BLaER1 (cell line): ENCODE measurements around the gene F7.

ENCODE experiments used
- H3K27ac ChIP-seq: shearing (Covaris generic); formaldehyde crosslinking; 2 replicates; pipeline ENCODE4 v1.8.1; 2022
- H3K27me3 ChIP-seq: shearing (Covaris generic); formaldehyde crosslinking; 2 replicates; pipeline ENCODE4 v1.8.1; 2022
- H3K36me3 ChIP-seq: shearing (Covaris generic); formaldehyde crosslinking; 2 replicates; pipeline ENCODE4 v1.8.1; 2022
- H3K4me1 ChIP-seq: shearing (Covaris generic); formaldehyde crosslinking; 2 replicates; pipeline ENCODE4 v1.8.1; 2022
- H3K4me2 ChIP-seq: shearing (Covaris generic); formaldehyde crosslinking; 2 replicates; pipeline ENCODE4 v1.8.1; 2022
- H3K4me3 ChIP-seq: shearing (Covaris generic); formaldehyde crosslinking; 2 replicates; pipeline ENCODE4 v1.8.1; 2022
- H3K9ac ChIP-seq: shearing (Covaris generic); formaldehyde crosslinking; 2 replicates; pipeline ENCODE4 v1.8.1; 2022
- H3K9me3 ChIP-seq: shearing (Covaris generic); formaldehyde crosslinking; 2 replicates; pipeline ENCODE4 v1.8.1; 2022
- H4K20me1 ChIP-seq: shearing (Covaris generic); formaldehyde crosslinking; 2 replicates; pipeline ENCODE4 v1.8.1; 2022
- Cebpa-rat ChIP-seq: shearing (Covaris generic); IDR thresholded peaks from 2 replicates; pipeline ENCODE4 v1.8.1; 2022

F7 gene

GRCh38 chr13:113137691-113138298 is 32.2 kb downstream of the F7 start:
- no peak for TF ChIP-seq Cebpa-rat
- no peaks in the 10 kb centered on the region for H4K20me1 ChIP-seq
- no peak overlapping the region for H3K9ac ChIP-seq
- H3K36me3 ChIP-seq = no peaks in the 10 kb centered on the region
- H3K4me3 ChIP-seq = no peak overlapping the region
- H3K4me2 ChIP-seq = no peak overlapping the region
- H3K27ac ChIP-seq = no peak overlapping the region
- no peaks in the 10 kb centered on the region for H3K27me3 ChIP-seq
- no peaks in the 10 kb centered on the region for H3K9me3 ChIP-seq
- no peaks in the 10 kb centered on the region for H3K4me1 ChIP-seq

- H4K20me1 ChIP-seq = no peaks in the 10 kb centered on the region
- H3K4me2 ChIP-seq = no peak overlapping the region
- no peaks in the 10 kb centered on the region for H3K4me1 ChIP-seq
- TF ChIP-seq Cebpa-rat = no peak
- H3K9ac ChIP-seq = no peak overlapping the region
- no peaks in the 10 kb centered on the region for H3K9me3 ChIP-seq
- no peaks in the 10 kb centered on the region for H3K27me3 ChIP-seq
- H3K4me3 ChIP-seq = no peak overlapping the region
- no peak overlapping the region for H3K27ac ChIP-seq
- no peaks in the 10 kb centered on the region for H3K36me3 ChIP-seq
These were observed 33.4 kb downstream of the F7 start for GRCh38 chr13:113138792-113139551.

GRCh38 chr13:113139577-113139976 is 34.0 kb downstream of the F7 start:
- Histone ChIP-seq H3K4me2 (no peak overlapping the region), H3K27me3 (no peaks in the 10 kb centered on the region), H3K36me3 (no peaks in the 10 kb centered on the region), H3K9me3 (no peaks in the 10 kb centered on the region), H4K20me1 (no peaks in the 10 kb centered on the region), H3K4me3 (no peak overlapping the region), H3K27ac (no peak overlapping the region), H3K9ac (no peak overlapping the region), H3K4me1 (no peaks in the 10 kb centered on the region)
- no peak for TF ChIP-seq Cebpa-rat

GRCh38 chr13:113140677-113141600 is 35.3 kb downstream of the F7 start:
- no peak for TF ChIP-seq Cebpa-rat
- Histone ChIP-seq H3K36me3 (no peaks in the 10 kb centered on the region), H3K9me3 (no peaks in the 10 kb centered on the region), H3K27me3 (no peaks in the 10 kb centered on the region), H4K20me1 (no peaks in the 10 kb centered on the region), H3K9ac (no peak overlapping the region), H3K4me1 (no peaks in the 10 kb centered on the region), H3K27ac (no peak overlapping the region), H3K4me2 (no peak overlapping the region), H3K4me3 (no peak overlapping the region)

- H3K9me3 ChIP-seq = no peaks in the 10 kb centered on the region
- no peak overlapping the region for H3K4me2 ChIP-seq
- no peaks in the 10 kb centered on the region; the same call in 1 of the 2 replicates for H3K4me1 ChIP-seq
- no peak for TF ChIP-seq Cebpa-rat
- no peak overlapping the region for H3K4me3 ChIP-seq
- no peaks in the 10 kb centered on the region for H3K36me3 ChIP-seq
- no peak overlapping the region for H3K9ac ChIP-seq
- no peak overlapping the region for H3K27ac ChIP-seq
- no peaks in the 10 kb centered on the region for H3K27me3 ChIP-seq
- H4K20me1 ChIP-seq = no peaks in the 10 kb centered on the region
These were observed 36.0 kb downstream of the F7 start for GRCh38 chr13:113141601-113141970.

GRCh38 chr13:113142876-113143275 is 37.3 kb downstream of the F7 start:
- no peaks in the 10 kb centered on the region for H3K9me3 ChIP-seq
- no peak overlapping the region for H3K4me3 ChIP-seq
- H3K27me3 ChIP-seq = no peaks in the 10 kb centered on the region
- TF ChIP-seq Cebpa-rat = no peak
- H3K36me3 ChIP-seq = no peaks in the 10 kb centered on the region
- H3K27ac ChIP-seq = no peak overlapping the region
- no peaks in the 10 kb centered on the region for H4K20me1 ChIP-seq
- H3K4me2 ChIP-seq = no peak overlapping the region
- no peak overlapping the region for H3K9ac ChIP-seq
- H3K4me1 ChIP-seq = no peaks in the 10 kb centered on the region; the same call in 1 of the 2 replicates

- no peak overlapping the region for H3K4me2 ChIP-seq
- no peak overlapping the region for H3K4me3 ChIP-seq
- H3K9me3 ChIP-seq = no peaks in the 10 kb centered on the region
- TF ChIP-seq Cebpa-rat = no peak
- H3K4me1 ChIP-seq = no peaks in the 10 kb centered on the region; the same call in 1 of the 2 replicates
- H4K20me1 ChIP-seq = no peaks in the 10 kb centered on the region
- no peaks in the 10 kb centered on the region for H3K36me3 ChIP-seq
- no peaks in the 10 kb centered on the region for H3K27me3 ChIP-seq
- no peak overlapping the region for H3K27ac ChIP-seq
- H3K9ac ChIP-seq = no peak overlapping the region
These were observed 38.1 kb downstream of the F7 start for GRCh38 chr13:113143466-113144254.

- no peaks in the 10 kb centered on the region for H4K20me1 ChIP-seq
- no peak overlapping the region for H3K4me3 ChIP-seq
- no peak overlapping the region for H3K27ac ChIP-seq
- TF ChIP-seq Cebpa-rat = no peak
- H3K4me2 ChIP-seq = no peak overlapping the region
- no peaks in the 10 kb centered on the region for H3K27me3 ChIP-seq
- no peaks in the 10 kb centered on the region for H3K9me3 ChIP-seq
- no peaks in the 10 kb centered on the region; the same call in 1 of the 2 replicates for H3K4me1 ChIP-seq
- no peaks in the 10 kb centered on the region for H3K36me3 ChIP-seq
- no peak overlapping the region for H3K9ac ChIP-seq
These were observed 38.7 kb downstream of the F7 start for GRCh38 chr13:113144255-113144629.

- H3K36me3 ChIP-seq = no peaks in the 10 kb centered on the region
- H3K4me2 ChIP-seq = no peak overlapping the region
- H3K27ac ChIP-seq = no peak overlapping the region
- H4K20me1 ChIP-seq = no peaks in the 10 kb centered on the region
- H3K9me3 ChIP-seq = no peaks in the 10 kb centered on the region
- no peaks in the 10 kb centered on the region; the same call in 1 of the 2 replicates for H3K4me1 ChIP-seq
- H3K4me3 ChIP-seq = no peak overlapping the region
- TF ChIP-seq Cebpa-rat = no peak
- no peaks in the 10 kb centered on the region for H3K27me3 ChIP-seq
- no peak overlapping the region for H3K9ac ChIP-seq
These were observed 39.9 kb downstream of the F7 start for GRCh38 chr13:113145496-113145895.
